Glutamatergic neuron (in vitro differentiated cells): ENCODE data around the gene CTXND1. TPM values are rescaled to one million over a fixed set of nuclear protein-coding genes. Genes with fewer than 3 reads are reported as not detected.

ENCODE experiments used
- DNase-seq: peaks from one replicate; pipeline ENCODE4 v3.0.0; 2022
- H3K27ac Mint-ChIP-seq: one replicate; pipeline ENCODE4 v1.8.0; 2020; ENCODE audit warnings: mild to moderate bottlenecking, mixed read lengths, inconsistent platforms; ENCODE audit not compliant: unreplicated experiment
- H3K27me3 Mint-ChIP-seq: one replicate; pipeline ENCODE4 v1.8.0; 2020; ENCODE audit warnings: mild to moderate bottlenecking, moderate library complexity, mixed read lengths, inconsistent platforms; ENCODE audit not compliant: unreplicated experiment
- H3K36me3 Mint-ChIP-seq: one replicate; pipeline ENCODE4 v1.8.0; 2020; ENCODE audit warnings: mild to moderate bottlenecking, mixed read lengths, inconsistent platforms; ENCODE audit not compliant: unreplicated experiment
- H3K4me1 Mint-ChIP-seq: one replicate; pipeline ENCODE4 v1.8.0; 2020; ENCODE audit warnings: mild to moderate bottlenecking, low read depth, mixed read lengths, inconsistent platforms; ENCODE audit not compliant: unreplicated experiment
- H3K4me3 Mint-ChIP-seq: one replicate; pipeline ENCODE4 v1.8.0; 2020; ENCODE audit warnings: mild to moderate bottlenecking, mixed read lengths, inconsistent platforms; ENCODE audit not compliant: unreplicated experiment
- H3K9me3 Mint-ChIP-seq: one replicate; pipeline ENCODE4 v1.8.0; 2020; ENCODE audit warnings: mild to moderate bottlenecking, moderate library complexity, mixed read lengths, inconsistent platforms; ENCODE audit not compliant: unreplicated experiment
- CTCF ChIP-seq: fragments of 200-600 bp; sonication (generic); IDR thresholded peaks from one replicate; pipeline ENCODE4 v1.5.0; 2021; ENCODE audit not compliant: partially characterized antibody, unreplicated experiment
- total RNA-seq: library from RNA; stranded (reverse); fragmentation: NEBNext Ultra II Directional; extraction: Animal tissue kit (Norgen Biotek cat#: 25700); gene quantifications from one replicate; pipeline ENCODE4 v1.2.1, GENCODE V29; 2021; ENCODE audit not compliant: unreplicated experiment

CTXND1 gene
- total RNA-seq, 1 donor from 2014 or later, result 0.39 TPM

GRCh38 chr15:80202641-80203360, 49.2 kb downstream of the CTXND1 start:
- no peaks in the 10 kb centered on the region for H3K27me3 Mint-ChIP-seq
- H3K4me1 Mint-ChIP-seq, result peaks cover 5% of the 10 kb centered on the region
- H3K36me3 Mint-ChIP-seq, result no peaks in the 10 kb centered on the region
- H3K27ac Mint-ChIP-seq, result no peak overlapping the region
- no peak for TF ChIP-seq CTCF
- no peak for DNase-seq
- no peak overlapping the region for H3K4me3 Mint-ChIP-seq
- peaks cover 3% of the 10 kb centered on the region for H3K9me3 Mint-ChIP-seq

GRCh38 chr15:80202016-80202315, 50.0 kb downstream of the CTXND1 start:
- H3K9me3 Mint-ChIP-seq, result peaks cover 3% of the 10 kb centered on the region
- H3K36me3 Mint-ChIP-seq, result no peaks in the 10 kb centered on the region
- peaks cover 5% of the 10 kb centered on the region for H3K4me1 Mint-ChIP-seq
- no peaks in the 10 kb centered on the region for H3K27me3 Mint-ChIP-seq
- H3K4me3 Mint-ChIP-seq, result no peak overlapping the region
- no peak for DNase-seq
- no peak for TF ChIP-seq CTCF
- no peak overlapping the region for H3K27ac Mint-ChIP-seq

- no peak for DNase-seq
- H3K27ac Mint-ChIP-seq, result no peak overlapping the region
- TF ChIP-seq CTCF, result no peak
- no peaks in the 10 kb centered on the region for H3K36me3 Mint-ChIP-seq
- H3K4me1 Mint-ChIP-seq, result peaks cover 4% of the 10 kb centered on the region
- peaks cover 3% of the 10 kb centered on the region for H3K9me3 Mint-ChIP-seq
- H3K4me3 Mint-ChIP-seq, result no peak overlapping the region
- no peaks in the 10 kb centered on the region for H3K27me3 Mint-ChIP-seq
These were observed 50.6 kb downstream of the CTXND1 start for GRCh38 chr15:80201256-80202015.

- TF ChIP-seq CTCF, result no peak
- no peaks in the 10 kb centered on the region for H3K27me3 Mint-ChIP-seq
- no peaks in the 10 kb centered on the region for H3K36me3 Mint-ChIP-seq
- H3K27ac Mint-ChIP-seq, result no peak overlapping the region
- DNase-seq, result no peak
- H3K4me3 Mint-ChIP-seq, result no peak overlapping the region
- peaks cover 4% of the 10 kb centered on the region for H3K4me1 Mint-ChIP-seq
- H3K9me3 Mint-ChIP-seq, result peaks cover 3% of the 10 kb centered on the region
These were observed 52.1 kb downstream of the CTXND1 start for GRCh38 chr15:80199869-80200268.

GRCh38 chr15:80199366-80199765, 52.6 kb downstream of the CTXND1 start:
- Mint-ChIP-seq H3K4me1 (peaks cover 4% of the 10 kb centered on the region), H3K27ac (no peak overlapping the region), H3K36me3 (no peaks in the 10 kb centered on the region), H3K4me3 (no peak overlapping the region), H3K27me3 (no peaks in the 10 kb centered on the region), H3K9me3 (peaks cover 3% of the 10 kb centered on the region)
- no peak for DNase-seq
- no peak for TF ChIP-seq CTCF
